Endothelial cell (in vitro differentiated cells): Measurements from ENCODE around the gene OSBPL6. TPM values are rescaled to one million over a fixed set of nuclear protein-coding genes. Genes with fewer than 3 reads are reported as not detected.
A peak's percentile ranks its signal among the peaks of the same experiment; 100 is the strongest.

Experiments
- DNase-seq: peaks from one replicate; pipeline ENCODE4 v3.0.0; 2021; ENCODE audit warnings: low spot score
- H3K27ac Mint-ChIP-seq: one replicate; pipeline ENCODE4 v1.8.0; 2021; ENCODE audit warnings: mixed read lengths, inconsistent platforms; ENCODE audit not compliant: unreplicated experiment
- H3K27me3 Mint-ChIP-seq: one replicate; pipeline ENCODE4 v1.8.0; 2021; ENCODE audit warnings: mild to moderate bottlenecking, moderate library complexity, mixed read lengths, inconsistent platforms; ENCODE audit not compliant: unreplicated experiment
- H3K36me3 Mint-ChIP-seq: one replicate; pipeline ENCODE4 v1.8.0; 2021; ENCODE audit warnings: mild to moderate bottlenecking, low read depth, mixed read lengths, inconsistent platforms; ENCODE audit not compliant: unreplicated experiment
- H3K4me1 Mint-ChIP-seq: one replicate; pipeline ENCODE4 v1.8.0; 2021; ENCODE audit warnings: mild to moderate bottlenecking, mixed read lengths, inconsistent platforms; ENCODE audit not compliant: unreplicated experiment
- H3K4me3 Mint-ChIP-seq: one replicate; pipeline ENCODE4 v1.8.0; 2021; ENCODE audit warnings: mild to moderate bottlenecking, mixed read lengths, inconsistent platforms; ENCODE audit not compliant: unreplicated experiment
- H3K9me3 Mint-ChIP-seq: one replicate; pipeline ENCODE4 v1.8.0; 2021; ENCODE audit warnings: mixed read lengths, inconsistent platforms; ENCODE audit not compliant: unreplicated experiment
- CTCF ChIP-seq: fragments of 200-600 bp; sonication (generic); IDR thresholded peaks from one replicate; pipeline ENCODE4 v1.5.0; 2021; ENCODE audit warnings: antibody characterized with exemption; ENCODE audit not compliant: unreplicated experiment
- total RNA-seq: library from RNA; stranded (reverse); fragmentation: NEBNext Ultra II Directional; extraction: Animal tissue kit (Norgen Biotek cat#: 25700); gene quantifications from one replicate; pipeline ENCODE4 v1.2.1, GENCODE V29; 2021; ENCODE audit not compliant: unreplicated experiment

The OSBPL6 gene
- total RNA-seq, 1 donor from 2014 or later, result 3.0 TPM

- Mint-ChIP-seq H3K36me3 (no peaks in the 10 kb centered on the region), H3K27me3 (peaks cover 1% of the 10 kb centered on the region), H3K27ac (no peak overlapping the region), H3K9me3 (no peaks in the 10 kb centered on the region), H3K4me1 (no peaks in the 10 kb centered on the region), H3K4me3 (no peak overlapping the region)
- DNase-seq, result no peak
- TF ChIP-seq CTCF, result no peak
Observed at GRCh38 chr2:178395295-178395694, 201.0 kb downstream of the OSBPL6 start.

DNA sequence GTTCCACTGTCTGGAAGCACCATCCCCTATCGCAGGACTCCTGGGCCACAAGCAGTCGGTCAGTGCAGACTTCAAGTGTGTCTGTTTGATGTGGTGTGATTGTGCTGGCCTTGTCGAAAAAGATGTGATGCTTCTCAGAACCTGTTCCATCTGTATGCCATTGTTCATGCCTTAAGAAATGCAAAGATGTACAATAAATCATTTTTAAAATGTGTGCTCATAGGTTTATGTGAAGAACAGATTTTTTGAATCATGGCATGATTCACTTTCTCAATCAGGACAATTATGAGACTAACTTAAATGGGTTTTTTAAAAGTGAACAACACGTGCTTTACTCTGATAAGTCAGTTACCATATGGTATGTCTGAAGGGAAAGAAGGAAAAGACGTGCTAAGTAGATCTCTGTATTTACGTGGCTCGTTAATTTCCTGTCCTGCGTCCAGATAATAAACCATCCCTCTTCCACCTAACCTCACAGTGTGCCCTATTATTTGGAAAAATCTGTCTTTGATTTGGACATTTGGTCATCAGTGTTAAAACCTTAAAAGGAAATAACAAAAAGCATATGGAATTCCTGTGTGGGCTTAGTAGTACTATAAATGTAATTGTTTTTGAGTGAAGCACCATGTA, 201.7 kb downstream of the OSBPL6 start:
- no peak overlapping the region for H3K4me3 Mint-ChIP-seq
- no peaks in the 10 kb centered on the region for H3K9me3 Mint-ChIP-seq
- H3K36me3 Mint-ChIP-seq, result no peaks in the 10 kb centered on the region
- H3K4me1 Mint-ChIP-seq, result no peaks in the 10 kb centered on the region
- TF ChIP-seq CTCF, result no peak
- DNase-seq, result no peak
- H3K27me3 Mint-ChIP-seq, result no peaks in the 10 kb centered on the region
- H3K27ac Mint-ChIP-seq, result no peak overlapping the region

GRCh38 chr2:178397002-178397605, 202.8 kb downstream of the OSBPL6 start:
- TF ChIP-seq CTCF, result peak; percentile 92
- Mint-ChIP-seq H3K27me3 (no peaks in the 10 kb centered on the region), H3K4me1 (no peaks in the 10 kb centered on the region), H3K27ac (no peak overlapping the region), H3K4me3 (no peak overlapping the region), H3K9me3 (no peaks in the 10 kb centered on the region), H3K36me3 (no peaks in the 10 kb centered on the region)
- DNase-seq, result no peak

GRCh38 chr2:178401994-178402437, 207.7 kb downstream of the OSBPL6 start:
- H3K27me3 Mint-ChIP-seq, result no peaks in the 10 kb centered on the region
- H3K4me3 Mint-ChIP-seq, result no peak overlapping the region
- H3K4me1 Mint-ChIP-seq, result no peaks in the 10 kb centered on the region
- no peaks in the 10 kb centered on the region for H3K9me3 Mint-ChIP-seq
- H3K27ac Mint-ChIP-seq, result no peak overlapping the region
- no peak for DNase-seq
- no peaks in the 10 kb centered on the region for H3K36me3 Mint-ChIP-seq
- TF ChIP-seq CTCF, result no peak

DNA sequence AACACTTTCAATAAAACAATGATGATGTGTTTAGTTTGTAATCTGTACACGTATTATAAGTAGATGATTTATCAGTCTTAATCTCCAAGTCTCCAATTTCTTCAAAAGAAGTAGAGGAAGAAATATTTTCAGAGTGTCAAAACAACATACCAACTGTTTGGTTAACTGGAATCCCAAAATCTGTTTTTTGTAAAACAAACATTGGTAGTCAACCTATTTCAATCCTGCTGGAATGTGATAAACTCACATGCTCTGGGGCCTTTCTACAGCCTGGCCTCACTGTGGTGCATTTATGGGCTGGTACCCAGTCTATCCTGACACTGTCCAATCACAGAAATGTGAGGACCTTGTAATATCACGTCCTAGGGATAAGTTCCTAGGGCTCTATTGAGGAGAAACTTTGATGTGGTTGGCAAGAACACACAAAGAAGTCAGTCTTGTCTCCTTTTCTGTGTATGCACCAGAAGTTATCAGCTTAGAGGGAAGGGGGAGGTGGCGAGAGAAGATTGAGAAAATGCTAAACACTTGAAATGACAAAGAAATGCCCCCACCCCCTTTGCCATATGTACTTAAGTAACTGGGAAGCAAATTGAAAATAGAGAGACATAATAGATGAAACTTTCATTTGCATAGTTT, 209.5 kb downstream of the OSBPL6 start:
- H3K27ac Mint-ChIP-seq, result no peak overlapping the region
- no peaks in the 10 kb centered on the region for H3K9me3 Mint-ChIP-seq

More for the DNA sequence above, 209.5 kb downstream of the OSBPL6 start:
- Mint-ChIP-seq H3K27me3 (no peaks in the 10 kb centered on the region), H3K4me1 (no peaks in the 10 kb centered on the region), H3K4me3 (no peak overlapping the region), H3K36me3 (no peaks in the 10 kb centered on the region)
- TF ChIP-seq CTCF, result no peak
- DNase-seq, result no peak
